Right lung (tissue), 5 donors: Measurements from ENCODE around the gene ZCWPW2. TPM values are rescaled to one million over a fixed set of nuclear protein-coding genes. Genes with fewer than 3 reads are reported as not detected.

ENCODE experiments used
- DNase-seq, 2 donors: peaks; one replicate each; pipeline ENCODE4 v3.0.0-alpha.2; 2013
- polyA plus RNA-seq, 5 donors: library from polyadenylated mRNA; unstranded; fragments of 120-200 nt; gene quantifications; one replicate each; pipeline versions ENCODE4 v1.2.1 to v1.2.3, GENCODE V29; 2013; ENCODE audit warnings: inconsistent platforms in 1 of 5, low replicate concordance in 1 of 5; ENCODE audit not compliant: insufficient read length in 5 of 5, insufficient read depth in 1 of 5

The ZCWPW2 gene
- polyA plus RNA-seq, 5 donors: 1.8 to 3.5 (median 2.6) TPM

GRCh38 chr3:28575100-28575745 lies 226.7 kb downstream of the ZCWPW2 start:
- DNase-seq: peak; percentile 7 to 23

Other genes with a start within 250 kb of the ZCWPW2 start
- 10 to 100 TPM; 25.0 to 32.9 (median 29.8) TPM for gene CMC1, start 107.1 kb upstream of the ZCWPW2 start, polyA plus RNA-seq
- 100 to 1,000 TPM; 100 to 162 (median 126) TPM for gene AZI2, start 103 bp downstream of the ZCWPW2 start, polyA plus RNA-seq